HG03103 (cell line): Measurements from ENCODE around the gene SPATC1L.
"Not testable (repeated sequence)": the region's sequence is repeated elsewhere in the genome, so short reads cannot be mapped to it uniquely, and the experiment has no call there.

ENCODE experiments used
- ATAC-seq: cut with Tn5 transposase; IDR thresholded peaks from one replicate; pipeline ENCODE4 v1.9.1; 2021; ENCODE audit warnings: low read depth; ENCODE audit not compliant: unreplicated experiment

The SPATC1L gene

DNA sequence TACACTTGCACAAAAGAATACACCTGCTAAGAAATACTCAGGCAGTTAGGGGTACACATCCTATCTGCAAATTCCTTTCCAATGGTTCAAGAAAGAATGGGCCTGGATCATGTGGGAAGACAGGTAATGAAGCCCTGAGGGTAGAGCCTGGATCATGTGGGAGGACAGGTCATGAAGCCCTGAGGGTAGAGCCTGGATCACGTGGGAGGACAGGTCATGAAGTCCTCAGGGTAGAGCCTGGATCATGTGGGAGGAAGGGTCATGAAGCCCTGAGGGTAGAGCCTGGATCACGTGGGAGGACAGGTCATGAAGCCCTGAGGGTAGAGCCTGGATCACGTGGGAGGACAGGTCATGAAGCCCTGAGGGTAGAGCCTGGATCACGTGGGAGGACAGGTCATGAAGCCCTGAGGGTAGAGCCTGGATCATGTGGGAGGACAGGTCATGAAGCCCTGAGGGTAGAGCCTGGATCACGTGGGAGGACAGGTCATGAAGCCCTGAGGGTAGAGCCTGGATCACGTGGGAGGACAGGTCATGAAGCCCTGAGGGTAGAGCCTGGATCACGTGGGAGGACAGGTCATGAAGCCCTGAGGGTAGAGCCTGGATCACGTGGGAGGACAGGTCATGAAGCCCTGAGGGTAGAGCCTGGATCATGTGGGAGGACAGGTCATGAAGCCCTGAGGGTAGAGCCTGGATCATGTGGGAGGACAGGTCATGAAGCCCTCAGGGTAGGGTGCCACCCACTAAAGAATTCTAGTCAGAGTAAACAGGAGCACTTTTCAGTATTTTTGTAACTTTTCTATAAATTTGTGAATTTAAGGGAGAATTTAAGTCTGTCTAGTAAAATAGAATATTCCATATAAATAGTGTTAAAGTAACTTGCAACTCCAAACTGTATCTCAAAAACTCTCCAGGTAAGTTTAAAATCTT, 16.9 kb upstream of the SPATC1L start:
- not testable (repeated sequence) for ATAC-seq

DNA sequence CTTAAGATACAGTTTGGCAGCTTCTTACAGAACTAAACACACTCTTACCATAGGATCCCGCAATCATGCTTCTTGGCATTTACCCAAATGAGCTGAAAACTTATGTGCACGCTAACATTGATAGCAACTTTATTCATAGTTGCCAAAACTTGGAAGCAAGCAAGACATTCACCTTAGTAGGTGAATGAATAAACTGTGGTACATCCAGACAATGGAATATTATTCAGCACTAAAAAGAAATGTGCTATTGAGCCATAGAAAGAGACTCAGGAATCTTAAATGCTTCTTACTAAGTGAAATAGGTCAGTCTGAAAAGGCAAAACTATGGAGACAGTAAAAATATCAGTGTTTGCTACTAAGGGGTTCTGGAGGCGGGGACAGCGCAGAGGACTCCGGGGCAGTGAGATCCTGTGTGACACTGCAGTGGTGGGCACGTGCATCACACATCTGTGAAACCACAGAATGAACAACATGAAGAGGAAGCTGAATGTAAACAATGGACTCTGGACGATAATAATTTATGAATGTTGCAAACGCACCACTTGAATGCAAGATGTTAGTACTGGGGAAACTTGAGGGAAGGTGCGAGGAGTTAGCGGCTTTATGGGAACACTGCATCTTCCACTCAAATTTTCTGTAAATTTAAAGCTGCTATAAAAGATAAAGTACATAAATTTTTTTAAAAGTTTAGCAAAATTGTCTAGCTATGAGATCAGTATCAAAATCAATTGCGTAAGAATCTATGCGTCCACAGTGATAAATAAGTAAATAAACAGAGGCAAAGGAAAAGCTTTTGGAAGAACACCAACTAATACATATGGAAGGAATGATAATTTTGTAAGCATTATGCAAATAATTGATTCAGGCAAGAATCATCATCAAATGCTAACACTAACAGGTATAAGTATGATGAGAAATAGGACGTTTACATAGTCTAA, 15.4 kb upstream of the SPATC1L start:
- no peak for ATAC-seq

DNA sequence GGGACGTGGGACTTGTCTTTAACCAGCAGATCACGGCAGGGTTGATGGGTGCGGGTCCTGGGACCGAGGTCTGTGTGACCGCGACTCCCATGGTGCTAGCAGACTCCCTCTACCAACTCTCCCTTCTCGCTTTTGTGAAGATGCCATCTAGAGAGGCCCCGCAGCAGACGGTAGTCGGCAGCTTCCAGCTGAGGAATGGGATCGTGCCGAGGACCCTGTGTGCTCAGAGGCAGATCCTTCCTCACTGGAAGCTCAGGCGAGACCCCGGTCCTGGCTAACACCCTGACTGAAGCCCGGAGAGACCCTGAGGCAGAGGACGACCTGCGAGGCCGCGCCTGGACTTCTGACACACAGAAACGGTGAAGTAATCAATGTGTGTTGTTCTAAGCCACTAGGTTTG, 12.5 kb upstream of the SPATC1L start:
- no peak for ATAC-seq

- ATAC-seq = no peak
Observed at GRCh38 chr21:46195595-46196195, 11.4 kb upstream of the SPATC1L start.

DNA sequence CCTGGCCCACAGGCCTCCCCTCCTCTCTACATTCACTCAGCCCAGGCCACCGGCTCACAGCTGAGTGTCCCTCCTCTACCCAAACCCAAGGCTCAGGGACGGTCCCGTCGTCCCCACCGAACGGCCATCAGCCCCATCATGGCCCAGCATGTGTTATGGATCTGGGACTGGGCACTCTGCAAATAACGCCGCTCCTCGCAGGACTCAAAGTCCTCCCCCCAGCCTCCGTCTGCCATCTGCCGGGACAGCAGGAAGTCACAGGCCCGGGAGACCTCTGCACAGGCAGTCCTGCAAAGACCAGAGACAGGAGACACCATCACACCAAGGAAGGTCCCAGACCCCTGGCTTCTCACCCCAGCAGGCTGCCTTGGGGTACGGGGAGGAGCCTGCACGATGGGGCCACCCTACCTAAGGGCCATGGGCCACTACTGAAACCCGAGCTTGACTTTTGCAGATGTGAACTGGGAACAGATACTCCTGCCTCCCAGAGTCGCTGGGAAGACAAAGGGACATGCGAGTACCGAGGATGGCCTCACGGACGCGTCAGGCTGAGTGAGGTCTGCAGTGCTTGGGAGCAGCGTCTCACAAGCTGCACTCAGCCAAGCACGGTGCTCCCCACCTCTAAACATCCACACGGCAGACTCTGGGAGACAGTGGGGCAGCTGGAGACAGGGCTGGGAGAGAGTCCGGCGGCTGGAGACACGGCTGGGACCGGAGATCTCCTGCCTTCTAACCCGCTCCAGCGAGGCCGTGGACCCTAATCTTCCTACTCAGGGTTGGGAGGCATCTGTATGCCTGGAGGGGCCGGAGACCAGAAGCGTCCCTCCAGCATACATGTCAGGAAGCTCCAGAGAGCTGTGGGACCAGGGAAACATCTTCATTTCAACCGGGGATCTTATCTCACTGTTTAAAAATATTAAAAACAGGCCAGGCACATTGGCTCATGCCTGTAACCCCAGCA, 10.4 kb upstream of the SPATC1L start:
- ATAC-seq = no peak

DNA sequence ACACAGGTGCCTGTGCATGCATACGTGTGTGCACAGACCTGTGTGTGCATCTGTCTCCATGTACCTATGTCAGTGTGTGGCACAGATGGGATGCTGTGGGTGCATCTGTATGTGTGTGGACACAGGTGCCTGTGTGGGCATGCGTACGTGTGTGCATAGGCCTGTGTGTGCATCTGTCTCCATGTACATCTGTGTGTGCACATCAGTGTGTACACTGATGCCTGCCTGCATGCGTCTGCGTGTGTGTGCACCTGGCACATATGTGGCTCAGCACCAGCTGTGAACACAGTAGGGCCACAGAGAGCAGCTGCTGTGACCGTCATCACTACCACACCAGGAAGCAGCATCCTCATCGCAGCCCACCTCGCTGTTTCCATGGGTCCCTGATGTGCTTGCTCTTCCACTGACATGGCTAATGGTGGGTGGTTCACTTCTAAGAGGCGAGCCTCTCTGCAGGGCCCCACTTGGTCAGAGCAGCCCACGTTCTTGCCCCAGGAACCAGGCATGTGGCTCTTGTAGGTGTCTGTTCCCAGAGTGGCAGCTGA, 9.6 kb upstream of the SPATC1L start:
- ATAC-seq = no peak

DNA sequence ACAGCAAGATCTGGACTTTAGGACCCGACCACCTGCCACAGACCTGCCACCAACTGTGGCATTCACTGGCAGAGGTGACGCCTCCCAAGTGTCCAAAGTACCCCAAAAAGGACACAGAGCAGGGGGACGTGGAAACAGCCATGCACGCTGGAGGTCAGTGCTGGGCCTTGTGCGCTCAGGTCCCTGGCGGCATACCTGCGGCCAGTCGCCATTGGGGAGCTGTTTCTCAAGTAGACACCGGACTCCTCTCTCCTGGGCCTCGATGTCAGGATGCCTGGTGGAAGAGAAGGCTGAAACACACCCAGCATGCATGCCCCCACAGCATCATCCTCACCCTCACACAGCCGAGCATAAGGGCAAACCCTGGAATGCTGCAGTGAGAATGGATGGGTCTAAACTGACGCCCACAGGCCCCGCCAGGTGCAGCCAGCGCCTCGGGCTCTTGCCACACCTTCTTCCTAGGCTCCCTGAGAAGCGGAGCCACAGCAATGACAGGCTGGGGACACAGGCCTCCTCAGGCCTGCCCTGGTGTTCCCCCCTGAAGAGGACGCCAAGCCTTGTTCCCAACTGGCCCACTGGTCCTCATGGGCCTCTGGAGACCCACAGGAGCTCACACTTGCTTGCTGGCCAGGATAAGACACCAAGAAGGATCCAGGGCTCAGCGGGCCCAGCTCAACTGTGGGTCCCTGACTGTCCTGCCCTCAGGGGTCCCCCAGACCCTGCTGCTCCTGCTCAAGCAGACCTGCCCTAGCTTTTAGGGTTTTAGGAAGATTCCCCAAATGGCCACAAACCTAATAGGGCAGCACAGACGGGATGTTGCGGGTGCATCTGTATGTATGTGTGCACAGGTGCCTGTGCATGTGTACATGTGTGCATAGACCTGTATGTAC, 7.7 kb upstream of the SPATC1L start:
- no peak for ATAC-seq

- no peak for ATAC-seq
Observed at GRCh38 chr21:46191257-46191685, 7.0 kb upstream of the SPATC1L start.

DNA sequence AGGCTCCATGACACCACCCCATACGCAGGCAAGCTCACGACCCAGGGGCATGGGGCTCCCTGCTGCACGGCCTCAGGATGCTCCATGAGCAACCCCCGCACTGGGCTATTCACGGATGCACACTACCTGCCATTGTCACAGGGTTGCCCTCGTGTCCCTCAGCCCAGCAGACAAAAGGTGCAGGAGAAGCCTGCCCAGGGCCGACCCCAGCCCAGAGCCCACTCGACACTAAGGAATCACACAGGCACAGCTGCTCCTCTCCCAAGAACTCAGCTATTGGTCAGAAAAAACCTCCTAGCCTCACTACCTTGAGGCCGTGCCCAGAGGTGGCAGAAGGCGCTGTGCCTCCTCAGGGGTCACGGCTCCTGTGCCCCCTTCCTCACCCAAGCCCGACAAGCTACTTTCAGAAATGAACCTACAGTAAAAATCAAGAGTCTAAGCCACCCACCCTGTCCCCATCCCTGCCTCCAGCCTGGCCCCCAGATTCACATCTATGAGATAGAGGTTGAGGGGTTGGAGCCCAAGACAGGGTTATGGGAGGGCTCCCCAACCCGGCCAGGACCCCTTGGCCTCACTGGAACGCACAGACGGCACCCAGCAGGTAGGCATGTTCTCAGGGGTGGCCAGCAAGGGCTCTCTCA, 6.4 kb upstream of the SPATC1L start:
- ATAC-seq = no peak

DNA sequence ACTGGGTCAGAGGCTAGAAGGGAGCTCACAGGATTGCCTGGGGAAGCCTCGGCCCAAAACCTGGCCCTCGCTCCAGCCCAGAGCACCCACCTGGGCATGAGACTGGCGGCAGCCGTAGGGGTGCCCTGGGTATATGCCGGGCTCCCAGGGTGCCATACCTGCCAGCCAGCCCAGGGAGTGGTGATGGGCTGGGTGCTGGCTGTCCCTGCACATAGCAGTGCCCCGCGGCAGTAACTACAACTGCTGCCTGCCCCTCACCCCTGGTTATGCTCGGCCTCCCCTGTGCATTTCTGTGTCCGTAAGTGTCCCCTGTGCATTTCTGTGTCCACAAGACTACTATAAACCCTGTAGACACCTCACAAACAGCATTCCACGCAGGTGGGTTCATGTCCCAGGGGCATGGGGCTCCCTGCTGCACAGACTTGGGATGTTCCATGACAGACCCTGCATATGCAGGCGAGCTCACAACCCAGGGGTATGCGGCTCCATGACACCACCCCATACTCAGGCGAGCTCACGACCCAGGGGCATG, 5.8 kb upstream of the SPATC1L start:
- no peak for ATAC-seq

DNA sequence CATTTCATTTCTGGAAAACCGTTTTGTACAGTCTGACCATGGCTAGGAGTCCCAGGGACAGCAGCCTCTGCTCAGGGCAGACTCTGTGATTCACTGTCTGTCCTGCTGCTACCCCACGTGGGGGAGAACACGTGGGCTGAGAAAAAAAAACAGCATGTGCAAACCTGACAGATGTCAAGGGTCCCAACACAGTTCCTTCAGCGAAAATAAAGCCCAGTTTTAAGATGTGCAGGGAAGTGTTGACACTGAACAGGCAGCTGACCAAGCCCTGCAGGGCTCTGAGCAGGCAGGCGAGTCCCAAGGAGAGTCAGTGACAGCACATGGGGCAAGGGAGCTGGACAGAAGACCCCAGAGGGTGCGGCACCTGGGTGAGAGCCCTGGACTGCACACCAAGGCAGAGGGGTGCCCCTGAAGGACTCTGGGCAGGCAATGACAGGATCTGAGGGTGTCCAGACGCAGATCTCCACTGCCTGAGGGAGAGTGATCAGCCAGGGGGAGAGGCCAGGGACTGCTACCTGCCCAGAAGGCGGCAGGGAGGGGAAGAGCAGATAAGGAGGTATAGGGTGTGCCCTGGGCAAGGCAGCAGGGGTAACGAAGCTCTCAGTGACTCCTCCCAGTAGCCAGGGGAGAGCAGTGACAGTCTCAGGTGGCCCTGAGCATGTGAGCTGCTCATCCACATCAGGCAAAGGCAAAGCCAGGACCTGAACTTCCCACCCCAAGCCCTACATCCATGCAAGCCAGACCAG, 5.1 kb upstream of the SPATC1L start:
- no peak for ATAC-seq

- no peak for ATAC-seq
Observed at GRCh38 chr21:46188226-46189212, 4.3 kb upstream of the SPATC1L start.

- no peak for ATAC-seq
Observed at GRCh38 chr21:46187814-46188213, 3.6 kb upstream of the SPATC1L start.

DNA sequence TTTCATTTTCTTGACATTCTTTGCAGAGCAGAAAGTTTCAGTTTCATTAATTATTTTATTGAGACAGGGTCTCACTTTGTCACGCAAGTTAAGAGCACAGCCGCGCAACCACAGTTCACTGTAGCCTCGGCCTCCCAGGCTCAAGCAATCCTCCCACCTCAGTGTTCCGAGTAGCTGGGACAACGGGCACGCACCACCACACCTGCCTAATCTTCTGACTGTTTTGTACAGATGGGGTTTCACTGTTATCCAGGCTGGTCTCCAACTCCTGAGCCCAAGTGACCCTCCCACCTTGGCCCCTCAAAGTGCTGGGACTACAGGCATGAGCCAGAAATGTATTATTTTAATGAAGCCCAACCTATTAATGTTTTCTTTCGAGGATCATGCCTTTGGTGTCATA, 3.0 kb upstream of the SPATC1L start:
- no peak for ATAC-seq

- no peak for ATAC-seq
Observed at GRCh38 chr21:46185716-46186115, 1.5 kb upstream of the SPATC1L start.
